ENCODE measurements around the gene LRIG1. TPM values are rescaled to one million over a fixed set of nuclear protein-coding genes. Genes with fewer than 3 reads are reported as not detected.

The LRIG1 gene
- total and polyA plus RNA-seq, 10 of the 15 experiments (the other 5 are each of a cell fraction or from before 2014, with no cell fraction given): 0.84 to 16.4 (median 8.1) TPM

DNA sequence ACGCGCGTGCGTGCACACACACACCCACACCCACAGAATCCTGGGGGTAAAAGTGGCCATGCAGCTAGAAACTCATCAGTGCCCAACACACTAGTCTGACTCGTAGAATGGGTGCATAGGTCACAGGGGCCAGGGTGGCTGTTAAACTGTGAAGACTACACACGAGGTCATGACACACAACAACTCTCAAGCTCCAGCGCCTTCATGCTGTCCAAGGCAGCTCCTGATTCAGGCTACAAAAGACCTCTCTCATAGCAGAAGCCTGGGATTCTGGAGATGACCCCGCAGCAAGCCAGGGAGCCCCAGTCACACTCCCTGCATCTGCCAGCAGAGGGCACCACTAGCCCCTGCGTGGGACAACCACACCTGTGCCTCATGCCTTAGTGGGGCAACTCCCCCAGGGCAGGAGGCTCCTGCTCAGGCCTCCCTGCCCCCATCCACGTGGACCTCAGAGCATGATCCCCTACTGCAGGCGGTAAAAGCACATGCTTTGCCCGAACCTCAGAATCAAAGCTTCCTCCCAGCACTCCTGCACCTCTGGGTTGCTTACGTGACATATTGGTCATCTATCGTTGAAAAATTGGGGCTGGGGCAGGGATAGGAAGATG is 93.1 kb downstream of the LRIG1 start (continued):
- TF ChIP-seq, protein P1, sequence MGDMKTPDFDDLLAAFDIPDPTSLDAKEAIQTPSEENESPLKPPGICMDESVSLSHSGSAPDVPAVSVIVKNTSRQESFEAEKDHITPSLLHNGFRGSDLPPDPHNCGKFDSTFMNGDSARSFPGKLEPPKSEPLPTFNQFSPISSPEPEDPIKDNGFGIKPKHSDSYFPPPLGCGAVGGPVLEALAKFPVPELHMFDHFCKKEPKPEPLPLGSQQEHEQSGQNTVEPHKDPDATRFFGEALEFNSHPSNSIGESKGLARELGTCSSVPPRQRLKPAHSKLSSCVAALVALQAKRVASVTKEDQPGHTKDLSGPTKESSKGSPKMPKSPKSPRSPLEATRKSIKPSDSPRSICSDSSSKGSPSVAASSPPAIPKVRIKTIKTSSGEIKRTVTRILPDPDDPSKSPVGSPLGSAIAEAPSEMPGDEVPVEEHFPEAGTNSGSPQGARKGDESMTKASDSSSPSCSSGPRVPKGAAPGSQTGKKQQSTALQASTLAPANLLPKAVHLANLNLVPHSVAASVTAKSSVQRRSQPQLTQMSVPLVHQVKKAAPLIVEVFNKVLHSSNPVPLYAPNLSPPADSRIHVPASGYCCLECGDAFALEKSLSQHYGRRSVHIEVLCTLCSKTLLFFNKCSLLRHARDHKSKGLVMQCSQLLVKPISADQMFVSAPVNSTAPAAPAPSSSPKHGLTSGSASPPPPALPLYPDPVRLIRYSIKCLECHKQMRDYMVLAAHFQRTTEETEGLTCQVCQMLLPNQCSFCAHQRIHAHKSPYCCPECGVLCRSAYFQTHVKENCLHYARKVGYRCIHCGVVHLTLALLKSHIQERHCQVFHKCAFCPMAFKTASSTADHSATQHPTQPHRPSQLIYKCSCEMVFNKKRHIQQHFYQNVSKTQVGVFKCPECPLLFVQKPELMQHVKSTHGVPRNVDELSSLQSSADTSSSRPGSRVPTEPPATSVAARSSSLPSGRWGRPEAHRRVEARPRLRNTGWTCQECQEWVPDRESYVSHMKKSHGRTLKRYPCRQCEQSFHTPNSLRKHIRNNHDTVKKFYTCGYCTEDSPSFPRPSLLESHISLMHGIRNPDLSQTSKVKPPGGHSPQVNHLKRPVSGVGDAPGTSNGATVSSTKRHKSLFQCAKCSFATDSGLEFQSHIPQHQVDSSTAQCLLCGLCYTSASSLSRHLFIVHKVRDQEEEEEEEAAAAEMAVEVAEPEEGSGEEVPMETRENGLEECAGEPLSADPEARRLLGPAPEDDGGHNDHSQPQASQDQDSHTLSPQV (IDR thresholded peaks at IDR 0.05): no peak
- TF ChIP-seq, protein P2, sequence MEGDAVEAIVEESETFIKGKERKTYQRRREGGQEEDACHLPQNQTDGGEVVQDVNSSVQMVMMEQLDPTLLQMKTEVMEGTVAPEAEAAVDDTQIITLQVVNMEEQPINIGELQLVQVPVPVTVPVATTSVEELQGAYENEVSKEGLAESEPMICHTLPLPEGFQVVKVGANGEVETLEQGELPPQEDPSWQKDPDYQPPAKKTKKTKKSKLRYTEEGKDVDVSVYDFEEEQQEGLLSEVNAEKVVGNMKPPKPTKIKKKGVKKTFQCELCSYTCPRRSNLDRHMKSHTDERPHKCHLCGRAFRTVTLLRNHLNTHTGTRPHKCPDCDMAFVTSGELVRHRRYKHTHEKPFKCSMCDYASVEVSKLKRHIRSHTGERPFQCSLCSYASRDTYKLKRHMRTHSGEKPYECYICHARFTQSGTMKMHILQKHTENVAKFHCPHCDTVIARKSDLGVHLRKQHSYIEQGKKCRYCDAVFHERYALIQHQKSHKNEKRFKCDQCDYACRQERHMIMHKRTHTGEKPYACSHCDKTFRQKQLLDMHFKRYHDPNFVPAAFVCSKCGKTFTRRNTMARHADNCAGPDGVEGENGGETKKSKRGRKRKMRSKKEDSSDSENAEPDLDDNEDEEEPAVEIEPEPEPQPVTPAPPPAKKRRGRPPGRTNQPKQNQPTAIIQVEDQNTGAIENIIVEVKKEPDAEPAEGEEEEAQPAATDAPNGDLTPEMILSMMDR (IDR thresholded peaks at IDR 0.05 in 2 of 3, conservative IDR thresholded peaks at IDR 0.05 in 1 of 3; ENCODE audit: control insufficient read depth in 2 of 3, extremely low read depth in 1 of 3, insufficient read depth in 1 of 3, low read depth in 3 of 3, low read length in 3 of 3): peak; percentile 85 to 96 (median 93)
- no peak for TF ChIP-seq JUND (IDR thresholded peaks at IDR 0.05; ENCODE audit: low read depth, low read length)
- TF ChIP-seq PML (IDR thresholded peaks at IDR 0.05; ENCODE audit: low read length): no peak
- TF ChIP-seq SMAD5 (IDR thresholded peaks at IDR 0.05; ENCODE audit: low read depth): no peak
- no peak for TF ChIP-seq RFX5 (IDR thresholded peaks at IDR 0.05; ENCODE audit: low read depth, low read length)
- TF ChIP-seq, protein P3, sequence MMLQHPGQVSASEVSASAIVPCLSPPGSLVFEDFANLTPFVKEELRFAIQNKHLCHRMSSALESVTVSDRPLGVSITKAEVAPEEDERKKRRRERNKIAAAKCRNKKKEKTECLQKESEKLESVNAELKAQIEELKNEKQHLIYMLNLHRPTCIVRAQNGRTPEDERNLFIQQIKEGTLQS (IDR thresholded peaks at IDR 0.05; ENCODE audit: borderline replicate concordance, extremely low read depth, low read depth, low read length): peak; percentile 8; the same call in 1 of the 2 replicates
- TF ChIP-seq BCL11A (IDR thresholded peaks at IDR 0.05; ENCODE audit: low read depth, low read length): no peak
- TF ChIP-seq ZBED1 (IDR thresholded peaks at IDR 0.05; ENCODE audit: borderline replicate concordance): no peak
- TF ChIP-seq, protein P4, sequence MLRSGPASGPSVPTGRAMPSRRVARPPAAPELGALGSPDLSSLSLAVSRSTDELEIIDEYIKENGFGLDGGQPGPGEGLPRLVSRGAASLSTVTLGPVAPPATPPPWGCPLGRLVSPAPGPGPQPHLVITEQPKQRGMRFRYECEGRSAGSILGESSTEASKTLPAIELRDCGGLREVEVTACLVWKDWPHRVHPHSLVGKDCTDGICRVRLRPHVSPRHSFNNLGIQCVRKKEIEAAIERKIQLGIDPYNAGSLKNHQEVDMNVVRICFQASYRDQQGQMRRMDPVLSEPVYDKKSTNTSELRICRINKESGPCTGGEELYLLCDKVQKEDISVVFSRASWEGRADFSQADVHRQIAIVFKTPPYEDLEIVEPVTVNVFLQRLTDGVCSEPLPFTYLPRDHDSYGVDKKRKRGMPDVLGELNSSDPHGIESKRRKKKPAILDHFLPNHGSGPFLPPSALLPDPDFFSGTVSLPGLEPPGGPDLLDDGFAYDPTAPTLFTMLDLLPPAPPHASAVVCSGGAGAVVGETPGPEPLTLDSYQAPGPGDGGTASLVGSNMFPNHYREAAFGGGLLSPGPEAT (IDR thresholded peaks at IDR 0.05; ENCODE audit: low read depth): no peak
- TF ChIP-seq BACH1 (IDR thresholded peaks at IDR 0.05; ENCODE audit: borderline replicate concordance): no peak
- TF ChIP-seq, protein P5, sequence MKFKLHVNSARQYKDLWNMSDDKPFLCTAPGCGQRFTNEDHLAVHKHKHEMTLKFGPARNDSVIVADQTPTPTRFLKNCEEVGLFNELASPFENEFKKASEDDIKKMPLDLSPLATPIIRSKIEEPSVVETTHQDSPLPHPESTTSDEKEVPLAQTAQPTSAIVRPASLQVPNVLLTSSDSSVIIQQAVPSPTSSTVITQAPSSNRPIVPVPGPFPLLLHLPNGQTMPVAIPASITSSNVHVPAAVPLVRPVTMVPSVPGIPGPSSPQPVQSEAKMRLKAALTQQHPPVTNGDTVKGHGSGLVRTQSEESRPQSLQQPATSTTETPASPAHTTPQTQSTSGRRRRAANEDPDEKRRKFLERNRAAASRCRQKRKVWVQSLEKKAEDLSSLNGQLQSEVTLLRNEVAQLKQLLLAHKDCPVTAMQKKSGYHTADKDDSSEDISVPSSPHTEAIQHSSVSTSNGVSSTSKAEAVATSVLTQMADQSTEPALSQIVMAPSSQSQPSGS (IDR thresholded peaks at IDR 0.05; ENCODE audit: low read length): no peak
- no peak for TF ChIP-seq EP300 (IDR thresholded peaks at IDR 0.05; ENCODE audit: borderline replicate concordance in 1 of 2, control insufficient read depth in 1 of 2, low read depth in 2 of 2, low read length in 2 of 2)
- TF ChIP-seq IRF4 (IDR thresholded peaks at IDR 0.05; ENCODE audit: low read depth, low read length): no peak
- TF ChIP-seq POLR2AphosphoS5 (IDR thresholded peaks at IDR 0.05; ENCODE audit: low read length): no peak
- TF ChIP-seq POLR2AphosphoS2 (IDR thresholded peaks at IDR 0.05; ENCODE audit: low read depth, low read length): no peak
- no peak for TF ChIP-seq WRNIP1 (IDR thresholded peaks at IDR 0.05; ENCODE audit: borderline replicate concordance, low read depth, low read length)
- no peak for TF ChIP-seq SUPT20H (IDR thresholded peaks at IDR 0.05; ENCODE audit: borderline replicate concordance, control insufficient read depth, low read depth, low read length)
- no peak for TF ChIP-seq SMAD1 (IDR thresholded peaks at IDR 0.05; ENCODE audit: low read depth, partially characterized antibody)
- TF ChIP-seq NFXL1 (IDR thresholded peaks at IDR 0.05; ENCODE audit: borderline replicate concordance): no peak
- TF ChIP-seq TARDBP (IDR thresholded peaks at IDR 0.05; ENCODE audit: borderline replicate concordance): no peak
- no peak for TF ChIP-seq FOXK2 (IDR thresholded peaks at IDR 0.05)
